DND-41 (cell line): ENCODE data around the gene PLG.

Experiments
- EZH2 ChIP-seq: IDR thresholded peaks from 3 replicates; pipeline ENCODE4 v1.6.1; 2012; ENCODE audit warnings: borderline replicate concordance, low read depth, mild to moderate bottlenecking, moderate library complexity, low read length, inconsistent platforms; ENCODE audit not compliant: severe bottlenecking
- TF ChIP-seq, protein P1 (sequence below): IDR thresholded peaks from 2 replicates; pipeline ENCODE4 v1.5.1; 2012; ENCODE audit warnings: borderline replicate concordance, low read length, moderate library complexity, mild to moderate bottlenecking; ENCODE audit not compliant: poor library complexity, severe bottlenecking; ENCODE audit errors: extremely low read depth

DNA sequence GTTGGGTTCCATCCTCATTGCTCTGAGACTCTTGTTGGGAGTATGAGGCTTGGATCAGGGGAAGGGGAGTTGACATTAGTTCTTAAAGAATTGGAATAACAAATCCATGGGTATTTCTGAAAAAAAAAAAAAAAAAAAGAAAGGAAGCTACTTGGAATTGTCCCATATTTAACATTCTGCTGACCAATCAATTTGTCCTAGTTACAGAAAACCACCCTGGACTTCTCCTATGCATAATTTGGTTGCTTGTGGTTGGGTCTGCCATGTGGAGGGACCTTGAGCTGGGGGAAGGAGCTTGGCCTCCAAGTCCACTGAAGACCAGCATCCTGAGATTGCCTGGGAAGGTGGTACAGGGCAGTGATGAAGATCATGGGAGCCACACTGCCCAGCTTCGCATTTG, 32.6 kb downstream of the PLG start:
- TF ChIP-seq, protein P1, sequence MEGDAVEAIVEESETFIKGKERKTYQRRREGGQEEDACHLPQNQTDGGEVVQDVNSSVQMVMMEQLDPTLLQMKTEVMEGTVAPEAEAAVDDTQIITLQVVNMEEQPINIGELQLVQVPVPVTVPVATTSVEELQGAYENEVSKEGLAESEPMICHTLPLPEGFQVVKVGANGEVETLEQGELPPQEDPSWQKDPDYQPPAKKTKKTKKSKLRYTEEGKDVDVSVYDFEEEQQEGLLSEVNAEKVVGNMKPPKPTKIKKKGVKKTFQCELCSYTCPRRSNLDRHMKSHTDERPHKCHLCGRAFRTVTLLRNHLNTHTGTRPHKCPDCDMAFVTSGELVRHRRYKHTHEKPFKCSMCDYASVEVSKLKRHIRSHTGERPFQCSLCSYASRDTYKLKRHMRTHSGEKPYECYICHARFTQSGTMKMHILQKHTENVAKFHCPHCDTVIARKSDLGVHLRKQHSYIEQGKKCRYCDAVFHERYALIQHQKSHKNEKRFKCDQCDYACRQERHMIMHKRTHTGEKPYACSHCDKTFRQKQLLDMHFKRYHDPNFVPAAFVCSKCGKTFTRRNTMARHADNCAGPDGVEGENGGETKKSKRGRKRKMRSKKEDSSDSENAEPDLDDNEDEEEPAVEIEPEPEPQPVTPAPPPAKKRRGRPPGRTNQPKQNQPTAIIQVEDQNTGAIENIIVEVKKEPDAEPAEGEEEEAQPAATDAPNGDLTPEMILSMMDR = no peak
- TF ChIP-seq EZH2 = no peak
